CD4-positive, alpha-beta memory T cell (primary cell): Measurements from ENCODE around the gene ATP8A2. TPM values are rescaled to one million over a fixed set of nuclear protein-coding genes. Genes with fewer than 3 reads are reported as not detected.

ENCODE experiments used
- CTCF ChIA-PET: fragments of 350-600 bp; sonication (Branson Sonifier 250); formaldehyde crosslinking; loops from one replicate; lab custom pipeline; 2021; ENCODE audit warnings: inconsistent platforms; ENCODE audit not compliant: partially characterized antibody; lab: Charles Lee
- POLR2A ChIA-PET: fragments of 350-600 bp; sonication (Branson Sonifier 250); formaldehyde crosslinking; loops from one replicate; lab custom pipeline; 2021; ENCODE audit not compliant: partially characterized antibody; lab: Charles Lee
- DNase-seq, 5 donors: peaks; one replicate each; pipeline versions ENCODE4 v3.0.0 to v3.0.0-alpha.2; 2020 to 2022; ENCODE audit warnings: mixed read lengths in 1 of 5
- H3K27ac ChIP-seq: one replicate; pipeline ENCODE4 v1.7.0; 2013; ENCODE audit warnings: low read depth, low read length
- H3K27me3 ChIP-seq: 2 replicates; pipeline ENCODE4 v1.7.0; 2013; ENCODE audit warnings: mild to moderate bottlenecking, low read length, moderate library complexity; ENCODE audit not compliant: insufficient read depth
- H3K36me3 ChIP-seq: 2 replicates; pipeline ENCODE4 v1.7.0; 2013; ENCODE audit warnings: mild to moderate bottlenecking, low read length, moderate library complexity; ENCODE audit not compliant: insufficient read depth
- H3K4me1 ChIP-seq: 2 replicates; pipeline ENCODE4 v1.7.0; 2013; ENCODE audit warnings: mild to moderate bottlenecking, low read length, moderate library complexity; ENCODE audit not compliant: insufficient read depth
- H3K4me3 ChIP-seq, 2 donors: one replicate each; pipeline ENCODE4 v1.7.0; 2013; ENCODE audit warnings: low read length in 2 of 2, mild to moderate bottlenecking in 1 of 2
- H3K9me3 ChIP-seq, 2 donors: one replicate each; pipeline ENCODE4 v1.7.0; 2013; ENCODE audit warnings: low read length in 2 of 2, control low read depth in 1 of 2; ENCODE audit not compliant: control insufficient read depth in 1 of 2
- H3K27ac Mint-ChIP-seq, 7 donors: one replicate each; pipeline ENCODE4 v1.8.0; 2020 to 2021; ENCODE audit warnings: mixed read lengths in 7 of 7, mild to moderate bottlenecking in 6 of 7, inconsistent platforms in 3 of 7, moderate library complexity in 3 of 7
- H3K27me3 Mint-ChIP-seq, 2 donors: one replicate each; pipeline ENCODE4 v1.8.0; 2020 to 2021; ENCODE audit warnings: mixed read lengths in 2 of 2
- H3K36me3 Mint-ChIP-seq, 2 donors: one replicate each; pipeline ENCODE4 v1.8.0; 2020 to 2021; ENCODE audit warnings: mixed read lengths in 2 of 2, inconsistent platforms in 1 of 2, mild to moderate bottlenecking in 1 of 2
- H3K4me1 Mint-ChIP-seq, 4 donors: one replicate each; pipeline ENCODE4 v1.8.0; 2020 to 2021; ENCODE audit warnings: mixed read lengths in 4 of 4, mild to moderate bottlenecking in 1 of 4
- H3K4me3 Mint-ChIP-seq, 8 donors: one replicate each; pipeline ENCODE4 v1.8.0; 2020 to 2021; ENCODE audit warnings: mixed read lengths in 8 of 8, mild to moderate bottlenecking in 7 of 8, moderate library complexity in 6 of 8, inconsistent platforms in 3 of 8
- H3K9me3 Mint-ChIP-seq, 8 donors: one replicate each; pipeline ENCODE4 v1.8.0; 2020 to 2021; ENCODE audit warnings: mixed read lengths in 8 of 8, mild to moderate bottlenecking in 5 of 8, inconsistent platforms in 3 of 8, moderate library complexity in 1 of 8
- intact Hi-C: fragments of 100-400 bp; cut with micrococcal nuclease; formaldehyde crosslinking; loops from one replicate; pipeline ENCODE4 v1.15.1; 2023
- polyA plus RNA-seq, 2 donors: library from polyadenylated mRNA; unstranded; fragments of 300-500 nt; fragmentation: Illumina TruSeq; gene quantifications; one replicate each; pipeline ENCODE4 v1.2.3, GENCODE V29; 2021
- total RNA-seq, 2 experiments: library from RNA; stranded (reverse); gene quantifications; one replicate each; pipeline ENCODE4 v1.2.3, GENCODE V29; 2021

The ATP8A2 gene
- total and polyA plus RNA-seq, 4 experiments from 2014 or later = 0.36 to 0.93 (median 0.67) TPM

- H3K27me3 Mint-ChIP-seq = peaks cover 11 to 19% of the 10 kb centered on the region in 2 donors
- Histone ChIP-seq H3K27ac (no peak overlapping the region), H3K4me1 (no peaks in the 10 kb centered on the region), H3K27me3 (no peaks in the 10 kb centered on the region), H3K9me3 (no peaks in the 10 kb centered on the region), H3K4me3 (no peak overlapping the region), H3K36me3 (no peaks in the 10 kb centered on the region)
- H3K9me3 Mint-ChIP-seq = peaks cover 0 to 6% (median 0%) of the 10 kb centered on the region in 8 donors
- no peak overlapping the region for H3K27ac Mint-ChIP-seq
- no peak for DNase-seq
- no peaks in the 10 kb centered on the region for H3K4me1 Mint-ChIP-seq
- no peak overlapping the region for H3K4me3 Mint-ChIP-seq
- no peaks in the 10 kb centered on the region for H3K36me3 Mint-ChIP-seq
- CTCF ChIA-PET = no interaction called here
- POLR2A ChIA-PET = no interaction called here
- intact Hi-C loops = no loop called here
Measured at GRCh38 chr13:25633093-25633492, 261.3 kb downstream of the ATP8A2 start.

GRCh38 chr13:25645681-25646080 is 273.9 kb downstream of the ATP8A2 start:
- CTCF ChIA-PET = no interaction called here
- H3K4me3 Mint-ChIP-seq = no peak overlapping the region
- POLR2A ChIA-PET = no interaction called here
- no peak overlapping the region for H3K27ac Mint-ChIP-seq
- peaks cover 0 to 6% of the 10 kb centered on the region in 2 donors for H3K36me3 Mint-ChIP-seq
- no peak for DNase-seq
- Histone ChIP-seq H3K36me3 (no peaks in the 10 kb centered on the region), H3K4me3 (no peak overlapping the region), H3K9me3 (no peaks in the 10 kb centered on the region), H3K27ac (no peak overlapping the region), H3K4me1 (no peaks in the 10 kb centered on the region), H3K27me3 (no peaks in the 10 kb centered on the region)
- H3K9me3 Mint-ChIP-seq = peaks cover 2 to 36% (median 20%) of the 10 kb centered on the region in 8 donors
- intact Hi-C loops = no loop called here
- H3K27me3 Mint-ChIP-seq = peaks cover 0 to 1% of the 10 kb centered on the region in 2 donors
- no peaks in the 10 kb centered on the region for H3K4me1 Mint-ChIP-seq

- no peak overlapping the region for H3K27ac ChIP-seq
- H3K4me1 ChIP-seq = no peaks in the 10 kb centered on the region
- H3K36me3 ChIP-seq = no peaks in the 10 kb centered on the region
- POLR2A ChIA-PET = no interaction called here
- Mint-ChIP-seq H3K27ac (no peak overlapping the region), H3K9me3 (peaks cover 0 to 23% (median 15%) of the 10 kb centered on the region in 8 donors), H3K36me3 (peaks cover 0 to 6% of the 10 kb centered on the region in 2 donors), H3K27me3 (peaks cover 3 to 9% of the 10 kb centered on the region in 2 donors), H3K4me3 (no peak overlapping the region), H3K4me1 (no peaks in the 10 kb centered on the region)
- intact Hi-C loops = no loop called here
- H3K4me3 ChIP-seq = no peak overlapping the region
- H3K9me3 ChIP-seq = no peaks in the 10 kb centered on the region
- CTCF ChIA-PET = no interaction called here
- DNase-seq = no peak
- no peaks in the 10 kb centered on the region for H3K27me3 ChIP-seq
Measured at GRCh38 chr13:25649001-25649633, 277.3 kb downstream of the ATP8A2 start.

GRCh38 chr13:25652764-25653163 is 281.0 kb downstream of the ATP8A2 start:
- Histone ChIP-seq H3K27me3 (no peaks in the 10 kb centered on the region), H3K4me3 (no peak overlapping the region), H3K4me1 (no peaks in the 10 kb centered on the region), H3K27ac (no peak overlapping the region), H3K9me3 (no peaks in the 10 kb centered on the region), H3K36me3 (no peaks in the 10 kb centered on the region)
- intact Hi-C loops = no loop called here
- ChIA-PET POLR2A (no interaction called here), CTCF (no interaction called here)
- no peaks in the 10 kb centered on the region for H3K4me1 Mint-ChIP-seq
- peaks cover 0 to 5% of the 10 kb centered on the region in 2 donors for H3K36me3 Mint-ChIP-seq
- H3K27ac Mint-ChIP-seq = no peak overlapping the region
- DNase-seq = no peak
- H3K27me3 Mint-ChIP-seq = peaks cover 2 to 11% of the 10 kb centered on the region in 2 donors
- no peak overlapping the region for H3K4me3 Mint-ChIP-seq
- peaks cover 0 to 17% (median 9%) of the 10 kb centered on the region in 8 donors for H3K9me3 Mint-ChIP-seq

- no peaks in the 10 kb centered on the region for H3K36me3 ChIP-seq
- Mint-ChIP-seq H3K36me3 (no peaks in the 10 kb centered on the region), H3K4me1 (no peaks in the 10 kb centered on the region), H3K4me3 (no peak overlapping the region), H3K9me3 (peaks cover 0 to 5% (median 0%) of the 10 kb centered on the region in 8 donors), H3K27ac (no peak overlapping the region), H3K27me3 (peaks cover 2 to 11% of the 10 kb centered on the region in 2 donors)
- no peak overlapping the region for H3K4me3 ChIP-seq
- ChIA-PET CTCF (no interaction called here), POLR2A (no interaction called here)
- H3K27me3 ChIP-seq = no peaks in the 10 kb centered on the region
- DNase-seq = no peak
- no peaks in the 10 kb centered on the region for H3K4me1 ChIP-seq
- intact Hi-C loops = no loop called here
- no peak overlapping the region for H3K27ac ChIP-seq
- H3K9me3 ChIP-seq = no peaks in the 10 kb centered on the region
Measured at GRCh38 chr13:25654322-25654721, 282.5 kb downstream of the ATP8A2 start.

- intact Hi-C loops = no loop called here
- no peaks in the 10 kb centered on the region for H3K27me3 ChIP-seq
- H3K36me3 ChIP-seq = no peaks in the 10 kb centered on the region
- Mint-ChIP-seq H3K9me3 (peaks cover 0 to 3% (median 0%) of the 10 kb centered on the region in 8 donors), H3K4me1 (no peaks in the 10 kb centered on the region), H3K27me3 (peaks cover 2 to 11% of the 10 kb centered on the region in 2 donors), H3K4me3 (no peak overlapping the region), H3K36me3 (no peaks in the 10 kb centered on the region), H3K27ac (no peak overlapping the region)
- H3K27ac ChIP-seq = no peak overlapping the region
- ChIA-PET POLR2A (no interaction called here), CTCF (no interaction called here)
- H3K4me1 ChIP-seq = no peaks in the 10 kb centered on the region
- no peak overlapping the region for H3K4me3 ChIP-seq
- no peaks in the 10 kb centered on the region for H3K9me3 ChIP-seq
- no peak for DNase-seq
Measured at GRCh38 chr13:25657157-25657556, 285.4 kb downstream of the ATP8A2 start.

- intact Hi-C loops = no loop called here
- no peak overlapping the region for H3K27ac Mint-ChIP-seq
- Histone ChIP-seq H3K27ac (no peak overlapping the region), H3K9me3 (no peaks in the 10 kb centered on the region), H3K36me3 (no peaks in the 10 kb centered on the region), H3K4me3 (no peak overlapping the region), H3K27me3 (no peaks in the 10 kb centered on the region), H3K4me1 (no peaks in the 10 kb centered on the region)
- H3K4me3 Mint-ChIP-seq = no peak overlapping the region
- H3K36me3 Mint-ChIP-seq = no peaks in the 10 kb centered on the region
- ChIA-PET CTCF (no interaction called here), POLR2A (no interaction called here)
- H3K9me3 Mint-ChIP-seq = no peaks in the 10 kb centered on the region
- H3K4me1 Mint-ChIP-seq = no peaks in the 10 kb centered on the region
- DNase-seq = no peak
- H3K27me3 Mint-ChIP-seq = peaks cover 0 to 1% of the 10 kb centered on the region in 2 donors
Measured at GRCh38 chr13:25659091-25659795, 287.5 kb downstream of the ATP8A2 start.
